HL-60/S4 treated with phorbol 12-myristate 13-acetate at 8.2 ng/mL for 4 days and 3 days (cell line): ENCODE data around the gene CCR3.

ENCODE experiments used
- in situ Hi-C: fragments of 300-500 bp; cut with MboI; formaldehyde crosslinking; loops from 2 replicates; pipeline ENCODE4 v1.15.0; 2022; ENCODE audit warnings: low sequenced_read_pairs

The CCR3 gene

DNA sequence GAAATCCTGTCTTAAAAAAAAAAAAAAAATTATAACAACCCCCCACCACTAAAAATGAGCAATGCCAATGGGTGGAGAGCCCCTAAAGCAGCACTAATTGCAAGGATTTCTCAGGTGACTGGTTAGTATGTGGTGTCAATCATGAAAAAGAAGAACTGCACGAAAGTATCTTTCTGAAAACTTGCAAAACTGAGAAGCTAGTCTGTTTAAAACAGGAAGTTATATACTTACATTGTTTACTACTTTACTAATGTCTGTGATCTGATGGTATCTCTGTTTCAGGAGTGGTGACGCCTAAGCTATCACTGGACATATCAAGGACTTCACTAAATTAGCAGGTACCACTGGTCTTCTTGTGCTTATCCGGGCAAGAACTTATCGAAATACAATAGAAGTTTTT is at the start of gene CCR3:
CCR3 (plus strand) TSS at position 341 of the 400 bp plus-strand sequence. CDS start 22,699 bp downstream, outside the sequence.
- in situ Hi-C loops: no loop called here

DNA sequence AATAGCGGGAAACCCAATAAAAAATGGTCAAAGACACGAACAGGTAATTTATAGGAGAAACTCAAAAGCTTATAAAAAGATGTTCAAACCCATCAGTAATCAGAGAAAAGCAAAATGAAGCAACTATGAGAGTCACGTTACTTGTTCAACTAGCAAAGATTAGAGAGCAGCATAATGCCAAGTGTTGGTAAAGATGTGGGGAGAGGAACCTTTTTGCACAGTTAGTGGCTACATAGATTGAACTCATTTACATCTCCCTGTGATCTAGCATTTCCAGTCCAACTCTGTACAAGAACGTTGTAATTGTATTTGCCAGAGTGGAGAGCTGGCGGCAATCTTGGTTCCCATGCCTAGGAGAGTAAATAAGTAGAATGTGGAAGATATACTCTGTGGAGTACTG is 49.3 kb upstream of the CCR3 start:
- in situ Hi-C loops: no loop called here

DNA sequence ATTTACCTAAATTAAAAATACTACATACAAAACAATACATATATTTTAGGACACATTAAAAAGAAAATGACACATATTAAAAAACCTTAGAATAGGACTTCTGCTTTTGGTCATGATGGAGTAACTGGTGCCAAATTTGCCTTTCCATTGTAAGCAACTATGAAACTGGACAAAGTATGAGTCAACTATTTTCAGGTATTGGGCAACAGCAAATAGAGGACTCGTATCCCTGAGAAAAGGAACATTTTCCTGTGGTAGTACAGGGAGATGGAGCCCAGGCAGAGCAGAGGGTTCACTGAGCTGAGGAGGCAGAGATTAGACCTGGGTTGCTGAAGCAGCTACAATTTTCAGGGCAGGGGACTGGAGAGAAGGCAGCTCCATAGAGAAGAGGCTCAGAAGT is 48.8 kb upstream of the CCR3 start:
- in situ Hi-C loops: no loop called here

DNA sequence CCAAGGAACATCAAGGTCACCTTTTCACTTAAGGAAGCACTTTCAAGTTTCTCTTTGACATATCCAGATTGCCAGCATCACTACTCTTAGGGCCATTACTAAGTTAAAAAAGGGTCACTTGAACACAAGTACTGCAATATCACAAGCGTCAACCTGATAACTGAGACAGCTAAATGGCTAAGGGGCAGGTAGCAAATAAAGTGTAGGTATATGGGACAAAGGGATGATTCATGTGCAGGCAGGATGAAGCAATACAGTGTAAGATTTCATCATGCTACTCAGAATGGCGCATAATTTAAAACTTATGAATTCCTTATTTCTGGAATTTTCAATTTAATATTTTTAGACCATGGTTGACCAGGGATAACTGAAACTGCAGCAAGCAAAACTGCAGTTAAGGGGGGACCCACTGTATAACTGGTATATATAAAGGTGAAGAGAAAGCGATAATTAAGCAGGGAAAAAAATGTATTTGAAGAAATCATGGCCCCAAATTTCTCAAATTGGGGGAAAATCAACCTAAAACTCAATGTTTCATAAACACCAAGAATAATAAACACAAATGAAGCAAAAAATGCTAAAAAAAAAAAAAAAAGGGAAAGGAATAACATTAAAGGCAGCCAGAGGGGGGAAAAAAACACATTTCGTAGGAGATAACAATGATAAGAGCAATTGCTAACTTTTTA is 47.2 kb upstream of the CCR3 start:
- in situ Hi-C loops: no loop called here

DNA sequence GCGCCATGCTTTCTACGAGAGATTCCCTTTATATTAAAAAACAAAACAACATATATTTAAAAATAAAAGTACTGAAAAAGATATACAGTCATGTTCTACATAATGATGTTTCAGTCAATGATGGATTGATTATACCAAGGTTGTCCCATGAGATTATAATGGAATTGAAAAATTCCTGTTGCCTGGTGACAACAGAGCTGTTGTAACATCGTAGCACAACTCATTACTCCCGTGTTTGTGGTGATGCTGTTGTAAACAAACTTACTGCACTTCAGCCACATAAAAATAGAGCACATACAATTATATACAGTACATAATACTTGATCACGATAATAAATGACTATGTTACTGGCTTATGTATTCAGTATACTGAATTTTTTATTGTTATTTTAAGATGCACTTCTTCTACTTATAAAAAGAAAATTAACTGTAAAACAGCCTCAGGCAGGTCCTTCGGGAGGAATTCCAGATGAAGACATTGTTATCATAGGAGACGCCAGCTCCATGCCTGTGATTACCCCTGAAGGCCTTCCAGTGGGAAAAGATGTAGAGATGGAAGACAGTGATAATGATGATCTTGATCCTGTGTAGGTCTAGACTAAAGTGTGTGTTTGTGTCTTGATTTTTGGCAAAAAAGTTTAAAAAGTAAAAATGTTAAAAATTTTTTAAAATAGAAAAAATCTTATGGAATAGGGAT is 45.9 kb upstream of the CCR3 start:
- in situ Hi-C loops: no loop called here

DNA sequence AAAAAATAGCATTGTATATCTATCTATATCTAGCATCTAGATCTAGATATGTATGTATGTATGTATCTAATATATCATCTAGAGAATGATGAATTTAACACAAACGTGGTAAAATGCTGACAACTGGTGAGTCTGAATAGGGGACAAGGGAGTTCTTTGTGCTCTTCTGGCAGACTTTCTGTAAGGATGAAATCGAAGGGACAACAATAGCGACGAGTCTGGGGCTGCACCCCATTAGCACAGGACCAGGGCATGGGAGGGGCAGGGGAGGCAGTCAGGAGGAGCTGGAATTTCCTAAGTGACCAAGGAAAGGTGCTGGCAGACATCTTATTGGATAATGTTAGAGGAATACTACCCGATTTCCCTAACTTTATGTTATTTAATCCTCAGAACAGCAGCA is 42.0 kb upstream of the CCR3 start:
- in situ Hi-C loops: loop anchor here (25.0 kb wide), 1 partner anchor 162 kb away; the partner anchor contains the start of genes CCR2 and CCR5

DNA sequence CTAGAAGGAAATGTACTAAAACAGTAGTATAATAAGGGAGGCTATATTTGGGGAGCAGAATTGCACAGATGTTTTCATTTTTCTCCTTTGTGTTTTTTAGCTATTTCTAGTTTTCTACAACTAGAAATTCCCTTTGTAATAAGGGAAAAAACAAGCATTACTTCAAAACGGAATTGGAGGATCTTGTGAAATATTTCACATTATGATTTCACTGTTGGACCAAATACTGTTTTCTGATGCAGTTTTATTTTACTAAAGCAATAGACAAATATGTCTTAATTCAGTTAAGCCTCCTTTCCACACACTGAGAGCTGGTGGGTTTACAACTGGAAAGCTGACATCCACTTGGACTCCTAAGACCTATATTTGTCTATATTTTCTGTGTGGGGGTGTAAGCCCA is 41.5 kb upstream of the CCR3 start:
- in situ Hi-C loops: loop anchor here (25.0 kb wide), 1 partner anchor 162 kb away; the partner anchor contains the start of genes CCR2 and CCR5

DNA sequence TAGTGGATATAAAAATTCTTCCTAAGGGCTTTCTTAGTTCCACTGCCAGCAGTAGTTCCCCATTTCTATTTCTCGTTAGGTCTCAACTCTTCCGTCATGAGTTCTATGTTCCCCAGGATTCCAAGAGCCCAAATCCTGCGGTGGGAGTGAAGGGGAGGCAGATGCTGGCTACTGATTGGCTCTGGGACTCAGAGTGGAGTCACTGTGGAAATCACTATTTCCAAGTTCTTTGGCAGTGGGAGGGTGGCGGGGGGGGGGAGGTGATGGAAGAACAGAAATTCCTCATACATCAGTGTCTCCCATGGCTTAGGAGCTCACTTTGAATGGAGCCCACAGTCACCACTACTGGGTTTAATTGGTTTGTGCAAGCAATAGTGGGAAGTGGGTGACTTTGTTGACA is 39.7 kb upstream of the CCR3 start:
- in situ Hi-C loops: loop anchor here (25.0 kb wide), 1 partner anchor 160 kb away; the partner anchor contains the start of genes CCR2 and CCR5

DNA sequence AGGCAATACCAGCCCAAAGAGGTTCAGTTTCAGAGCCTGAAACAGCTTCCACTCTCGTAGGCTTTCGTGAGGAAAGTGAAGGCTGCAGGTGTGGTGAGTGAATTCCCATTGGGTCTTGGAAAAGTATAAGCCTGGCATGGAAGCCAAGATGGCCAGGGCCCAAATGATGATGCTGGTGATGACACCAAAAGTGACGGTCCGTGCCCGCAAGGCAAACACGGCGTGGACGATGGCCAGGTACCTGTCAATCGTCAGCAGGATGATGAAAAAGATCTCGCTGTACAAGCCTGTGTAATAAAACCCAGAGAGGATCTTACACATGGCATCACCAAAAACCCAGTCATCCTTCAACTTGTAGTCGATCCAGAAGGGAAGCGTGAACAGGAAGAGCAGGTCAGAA is 38.6 kb upstream of the CCR3 start:
- in situ Hi-C loops: loop anchor here (25.0 kb wide), 1 partner anchor 159 kb away; the partner anchor contains the start of genes CCR2 and CCR5

DNA sequence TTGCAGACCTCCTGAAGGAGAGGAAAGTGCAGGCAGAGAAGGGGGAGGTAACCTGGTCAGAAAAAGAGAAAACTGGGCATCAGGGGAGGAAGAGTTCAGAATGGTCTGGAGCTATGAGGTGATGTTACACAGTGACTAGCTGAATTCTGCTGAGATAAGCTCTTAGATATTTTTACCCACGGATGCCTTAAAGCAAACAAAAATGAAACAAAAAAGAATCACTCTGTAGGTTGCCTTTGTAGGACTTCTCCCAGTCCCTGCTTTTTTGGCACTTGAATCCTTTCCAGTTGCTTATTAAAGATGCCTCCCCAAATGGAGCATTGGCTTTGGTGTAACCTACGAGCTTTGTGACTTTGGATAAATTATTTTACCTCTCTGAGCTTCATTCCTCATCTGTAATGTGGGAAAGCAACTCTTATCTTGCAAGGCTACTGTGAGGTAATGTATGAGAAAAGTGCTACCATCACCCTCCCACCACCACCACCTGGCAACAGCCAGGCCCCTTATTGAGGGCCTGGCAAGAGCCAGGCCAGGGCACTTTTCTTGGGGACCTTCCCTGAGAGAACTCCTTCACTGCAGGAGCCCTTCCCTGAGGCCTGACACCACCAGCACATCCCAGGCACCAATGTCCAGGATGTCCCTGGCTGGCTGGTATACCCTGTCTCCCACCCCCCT is 36.8 kb upstream of the CCR3 start:
- in situ Hi-C loops: loop anchor here (25.0 kb wide), 1 partner anchor 157 kb away; the partner anchor contains the start of genes CCR2 and CCR5

DNA sequence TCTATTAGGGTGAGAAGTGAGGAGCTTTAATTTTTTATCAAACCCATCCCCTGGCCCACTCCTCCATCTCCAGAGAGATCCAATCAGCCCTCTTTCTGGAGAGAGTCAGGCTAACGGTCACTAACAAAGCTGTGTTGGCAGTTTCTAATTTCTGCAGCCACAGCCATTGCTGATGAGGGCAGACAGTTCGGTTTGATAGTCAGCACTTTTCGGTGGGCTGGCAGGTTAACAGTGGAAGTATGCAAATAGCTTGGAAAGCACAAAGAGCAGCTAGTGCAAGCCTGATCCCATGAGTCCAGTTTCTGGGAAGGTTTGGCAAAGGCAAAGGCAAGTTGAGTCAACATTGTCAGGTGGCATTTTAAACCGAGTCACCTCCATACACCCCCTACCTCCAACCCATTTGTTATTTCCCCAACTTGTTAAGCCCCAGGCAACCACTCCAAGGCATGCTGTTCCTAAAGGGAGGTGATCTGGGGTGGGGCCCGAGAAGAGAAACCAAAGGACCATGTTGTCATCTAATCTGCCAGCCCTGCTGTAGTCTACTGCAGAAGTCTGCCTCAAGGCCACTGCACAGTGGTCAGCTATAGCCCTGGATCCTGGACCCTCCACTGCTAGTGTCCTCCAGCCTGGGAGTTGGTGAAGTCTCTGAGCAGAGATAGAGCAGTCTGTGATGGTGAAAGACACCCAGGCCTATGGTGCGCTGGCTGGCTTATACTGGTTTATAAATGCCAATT is 35.8 kb upstream of the CCR3 start:
- in situ Hi-C loops: loop anchor here (25.0 kb wide), 1 partner anchor 156 kb away; the partner anchor contains the start of genes CCR2 and CCR5

DNA sequence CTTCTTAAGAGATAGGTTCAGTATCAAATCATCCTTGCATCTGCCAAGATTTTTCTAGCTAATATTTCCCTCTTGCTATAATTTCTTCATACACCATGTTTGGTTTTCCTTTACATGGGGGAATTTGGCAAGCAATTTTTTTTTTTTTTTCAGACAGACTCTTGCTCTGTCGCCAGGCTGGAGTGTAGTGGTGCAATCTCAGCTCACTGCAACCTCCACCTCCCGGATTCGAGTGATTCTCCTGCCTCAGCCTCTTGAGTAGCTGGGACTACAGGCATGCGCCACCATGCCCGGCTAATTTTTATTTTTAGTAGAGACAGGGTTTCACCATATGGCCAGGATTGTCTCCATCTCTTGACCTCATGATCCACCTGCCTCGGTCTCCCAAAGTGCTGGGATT is 34.7 kb upstream of the CCR3 start:
- in situ Hi-C loops: loop anchor here (25.0 kb wide), 1 partner anchor 155 kb away; the partner anchor contains the start of genes CCR2 and CCR5

DNA sequence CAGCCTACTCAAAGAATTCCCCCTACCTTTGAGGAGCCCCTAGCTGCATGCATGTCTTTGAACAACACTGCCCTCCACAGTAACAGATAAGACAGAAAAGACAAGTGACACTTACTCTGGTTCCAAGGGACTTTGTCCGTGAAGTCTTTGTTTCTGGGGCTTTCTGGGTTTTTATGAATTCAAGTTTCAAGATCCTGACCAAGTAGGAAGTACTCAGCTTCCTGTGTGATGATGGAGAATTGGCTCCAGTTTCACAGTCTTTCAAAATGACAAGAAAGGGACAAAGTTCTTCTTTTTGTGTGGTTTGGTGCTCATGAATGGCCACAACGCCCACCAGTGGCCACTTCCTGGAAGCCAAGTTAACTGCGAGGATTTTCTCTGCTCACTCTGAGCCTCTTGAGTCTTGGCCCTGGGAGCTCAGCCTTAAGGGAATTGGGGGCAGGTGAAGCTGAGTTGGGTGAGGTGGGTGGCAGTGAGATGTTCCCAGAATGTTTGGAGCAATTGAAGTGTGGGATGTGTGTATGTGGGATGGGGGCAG is 34.0 kb upstream of the CCR3 start, which contains the start of gene CCR1:
CCR1 (minus strand) TSS at position 147 of the 538 bp plus-strand sequence. CDS start 4,000 bp downstream, outside the sequence.
- in situ Hi-C loops: loop anchor here (25.0 kb wide), 1 partner anchor 154 kb away; the partner anchor contains the start of genes CCR2 and CCR5

DNA sequence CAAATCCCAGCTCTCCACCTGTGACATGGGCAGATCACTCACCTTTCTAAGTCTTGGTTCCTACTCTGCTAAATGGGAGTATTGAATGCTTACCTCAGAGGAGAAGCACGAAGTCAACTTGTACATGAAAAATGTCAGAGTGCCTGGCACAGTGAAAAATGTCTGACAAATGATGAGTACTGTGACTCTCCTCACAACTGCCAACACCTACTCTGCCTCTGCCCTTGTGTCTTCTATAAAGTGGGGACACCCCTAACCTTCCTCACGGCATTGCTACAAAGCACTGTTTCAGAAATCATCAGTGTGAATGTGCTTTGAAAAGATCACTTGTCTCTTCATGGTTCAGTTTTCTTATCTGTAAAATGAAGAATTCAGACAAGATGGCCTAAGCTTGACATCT is 33.2 kb upstream of the CCR3 start:
- in situ Hi-C loops: loop anchor here (25.0 kb wide), 1 partner anchor 153 kb away; the partner anchor contains the start of genes CCR2 and CCR5

DNA sequence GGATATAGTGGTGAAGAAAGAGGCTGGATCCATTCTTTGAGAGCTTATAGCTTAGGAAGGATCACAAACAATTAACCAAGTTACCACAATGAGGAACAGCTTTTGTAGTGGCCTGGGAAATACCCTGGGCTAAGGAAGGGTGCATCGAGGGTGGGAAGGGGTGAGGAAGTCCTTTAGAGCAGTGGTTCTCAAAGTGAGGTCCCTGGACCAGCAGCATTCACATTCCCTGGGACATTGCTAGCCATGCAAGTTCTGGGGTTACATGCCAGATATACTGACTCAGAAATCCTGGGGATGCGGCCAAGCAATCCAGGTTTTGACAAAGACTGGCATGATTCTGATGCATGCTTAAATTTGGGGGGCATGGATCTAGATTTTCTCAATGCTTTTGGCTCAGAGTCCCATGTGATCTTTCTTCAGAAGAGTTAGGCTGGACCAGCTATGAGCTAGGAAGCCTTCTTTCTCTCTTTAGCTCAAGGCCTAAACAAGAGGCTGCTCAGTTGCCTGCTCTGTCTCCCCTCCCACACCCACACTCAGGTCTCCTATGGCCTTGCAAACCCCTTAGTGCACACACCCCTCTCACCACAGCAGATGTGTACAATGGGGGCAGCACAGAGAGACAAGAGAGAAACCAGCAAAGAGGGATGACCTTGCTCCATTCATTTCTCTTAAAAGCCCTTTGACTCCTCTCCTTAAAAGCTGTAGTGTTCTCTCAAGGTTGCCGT is 32.4 kb upstream of the CCR3 start:
- in situ Hi-C loops: loop anchor here (25.0 kb wide), 1 partner anchor 152 kb away; the partner anchor contains the start of genes CCR2 and CCR5

DNA sequence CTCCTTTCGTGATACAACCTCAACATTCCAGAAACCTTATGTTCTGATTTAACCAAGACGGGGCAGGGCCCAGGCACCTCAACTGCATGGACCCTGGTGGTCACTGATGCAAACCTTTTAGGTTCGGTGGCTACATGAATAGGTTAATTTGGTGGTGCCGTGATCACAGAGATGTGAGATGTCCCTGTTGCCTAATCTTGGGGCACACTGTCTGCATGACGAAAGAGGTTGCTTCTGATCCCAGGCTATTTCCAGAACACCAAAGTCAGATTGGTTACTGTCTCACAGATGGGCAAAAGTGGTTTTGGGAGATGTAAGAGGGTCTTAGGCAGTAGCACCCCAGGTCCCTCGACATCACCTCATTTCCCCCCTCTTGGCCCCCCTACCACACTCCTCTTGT is 30.2 kb upstream of the CCR3 start:
- in situ Hi-C loops: loop anchor here (25.0 kb wide), 1 partner anchor 150 kb away; the partner anchor contains the start of genes CCR2 and CCR5

DNA sequence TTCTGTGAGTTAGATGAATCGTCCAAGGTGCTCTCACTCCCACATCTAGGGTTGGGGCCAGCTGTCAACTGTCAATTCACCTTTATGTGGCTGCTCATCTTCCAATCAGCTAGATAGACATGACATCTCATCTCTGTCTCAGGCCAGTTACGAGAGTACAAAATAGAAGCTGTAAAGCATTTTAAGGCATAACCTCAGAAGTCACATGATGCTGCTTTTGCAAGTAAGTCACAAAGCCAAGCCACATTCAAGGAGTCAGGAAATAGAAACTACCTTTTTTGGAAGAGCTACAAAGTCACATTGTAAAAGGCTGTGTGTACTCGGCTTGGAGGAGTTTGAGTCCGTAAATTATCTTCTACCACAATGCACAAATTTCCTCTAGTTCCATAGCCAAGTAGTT is 29.1 kb upstream of the CCR3 start:
- in situ Hi-C loops: loop anchor here (25.0 kb wide), 1 partner anchor 149 kb away; the partner anchor contains the start of genes CCR2 and CCR5

DNA sequence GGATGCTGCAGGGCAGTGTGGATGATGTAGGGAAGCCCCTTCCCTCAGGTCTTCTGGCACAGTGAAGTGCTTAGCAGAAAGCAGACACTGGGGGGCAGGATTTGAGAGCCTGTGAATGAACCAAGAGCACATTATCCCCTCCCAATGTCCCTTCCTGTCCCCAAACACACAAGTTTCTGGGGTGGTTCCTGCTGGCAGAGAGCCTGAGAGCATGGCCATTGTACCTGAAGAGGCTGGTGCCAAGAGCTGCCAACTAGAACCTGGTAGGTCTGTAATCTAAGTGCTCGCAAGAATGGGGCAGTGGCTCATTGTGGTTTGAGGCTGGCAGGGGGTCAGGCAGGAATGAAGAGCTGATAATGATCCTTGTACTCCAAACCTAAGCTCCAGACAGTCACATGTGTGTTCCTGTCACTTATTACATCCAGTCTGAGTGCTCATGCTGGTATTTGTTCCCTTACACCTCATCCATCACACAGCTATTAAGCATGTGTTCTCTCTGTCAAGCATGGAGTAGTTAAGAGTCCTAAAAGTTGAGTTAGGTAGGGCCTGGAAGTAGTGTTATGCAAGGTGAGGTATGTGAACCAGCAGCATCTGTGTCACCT is 27.4 kb upstream of the CCR3 start:
- in situ Hi-C loops: loop anchor here (25.0 kb wide), 1 partner anchor 147 kb away; the partner anchor contains the start of genes CCR2 and CCR5
